Nephron (organoid): Measurements from ENCODE around the gene TOX3.
A peak's percentile ranks its signal among the peaks of the same experiment; 100 is the strongest.

Experiments used
- H3K27ac Mint-ChIP-seq, 3 experiments: 2 replicates each; pipeline ENCODE4 v1.8.0; 2020; ENCODE audit warnings: mixed read lengths in 3 of 3, mild to moderate bottlenecking in 2 of 3, moderate library complexity in 1 of 3
- H3K27me3 Mint-ChIP-seq: 2 replicates; pipeline ENCODE4 v1.8.0; 2021; ENCODE audit warnings: low read depth, mild to moderate bottlenecking, moderate library complexity, mixed read lengths
- H3K36me3 Mint-ChIP-seq: 2 replicates; pipeline ENCODE4 v1.8.0; 2020; ENCODE audit warnings: low read depth, mixed read lengths
- H3K4me1 Mint-ChIP-seq: 2 replicates; pipeline ENCODE4 v1.8.0; 2020; ENCODE audit warnings: mixed read lengths
- H3K4me3 Mint-ChIP-seq, 3 experiments: 2 replicates each; pipeline ENCODE4 v1.8.0; 2020; ENCODE audit warnings: mild to moderate bottlenecking in 3 of 3, mixed read lengths in 3 of 3, moderate library complexity in 2 of 3
- H3K9me3 Mint-ChIP-seq: 2 replicates; pipeline ENCODE4 v1.8.0; 2020; ENCODE audit warnings: mixed read lengths
- CTCF ChIP-seq, 3 experiments: fragments of 200-600 bp; sonication (generic); IDR thresholded peaks; one replicate each; pipeline ENCODE4 v1.5.0; 2021; ENCODE audit warnings: antibody characterized with exemption in 3 of 3; ENCODE audit not compliant: unreplicated experiment in 3 of 3

TOX3 gene

GRCh38 chr16:52584354-52585320, 37.7 kb upstream of the TOX3 start:
- TF ChIP-seq CTCF (IDR thresholded peaks at IDR 0.05; ENCODE audit: unreplicated experiment in 3 of 3), result no peak

DNA sequence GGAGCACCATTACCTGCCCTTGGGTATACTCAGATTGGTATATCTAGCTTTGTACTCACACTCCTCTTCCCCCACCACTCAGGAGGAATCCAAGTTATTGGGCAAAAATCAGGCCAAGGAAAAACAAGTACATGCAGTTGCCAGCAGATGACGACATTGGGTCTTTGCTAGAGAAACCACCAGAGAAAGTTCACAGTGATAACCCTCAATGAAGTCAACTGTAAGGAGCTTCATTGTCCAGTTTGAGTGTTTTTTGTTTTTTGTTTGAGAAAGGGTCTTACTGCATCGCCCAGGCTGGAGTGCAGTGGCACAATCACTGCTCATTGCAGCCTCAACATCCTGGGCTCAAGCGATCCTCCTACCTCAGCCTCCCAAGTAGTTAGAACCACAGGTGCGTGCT, 34.6 kb upstream of the TOX3 start:
- H3K4me3 Mint-ChIP-seq, result no peak overlapping the region
- H3K27ac Mint-ChIP-seq, result no peak overlapping the region
- no peaks in the 10 kb centered on the region for H3K36me3 Mint-ChIP-seq
- no peaks in the 10 kb centered on the region for H3K4me1 Mint-ChIP-seq
- no peaks in the 10 kb centered on the region for H3K9me3 Mint-ChIP-seq
- peaks cover 9% of the 10 kb centered on the region for H3K27me3 Mint-ChIP-seq
- TF ChIP-seq CTCF (IDR thresholded peaks at IDR 0.05; ENCODE audit: unreplicated experiment in 3 of 3), result no peak

More at GRCh38 chr16:52584354-52585320, 37.7 kb upstream of the TOX3 start:
- H3K9me3 Mint-ChIP-seq, result no peaks in the 10 kb centered on the region
- H3K27ac Mint-ChIP-seq, result no peak overlapping the region
- H3K36me3 Mint-ChIP-seq, result no peaks in the 10 kb centered on the region
- no peaks in the 10 kb centered on the region for H3K4me1 Mint-ChIP-seq
- H3K27me3 Mint-ChIP-seq, result peaks cover 18% of the 10 kb centered on the region
- H3K4me3 Mint-ChIP-seq, result no peak overlapping the region

GRCh38 chr16:52580488-52580887, 33.5 kb upstream of the TOX3 start:
- Mint-ChIP-seq H3K4me3 (no peak overlapping the region), H3K27ac (no peak overlapping the region), H3K4me1 (no peaks in the 10 kb centered on the region), H3K36me3 (no peaks in the 10 kb centered on the region), H3K9me3 (no peaks in the 10 kb centered on the region), H3K27me3 (peaks cover 7% of the 10 kb centered on the region)
- TF ChIP-seq CTCF (IDR thresholded peaks at IDR 0.05; ENCODE audit: unreplicated experiment in 3 of 3), result no peak

GRCh38 chr16:52578829-52579498, 32.0 kb upstream of the TOX3 start:
- no peaks in the 10 kb centered on the region for H3K4me1 Mint-ChIP-seq
- H3K4me3 Mint-ChIP-seq, result no peak overlapping the region
- H3K9me3 Mint-ChIP-seq, result no peaks in the 10 kb centered on the region
- no peak overlapping the region for H3K27ac Mint-ChIP-seq
- H3K27me3 Mint-ChIP-seq, result peaks cover 5% of the 10 kb centered on the region
- H3K36me3 Mint-ChIP-seq, result no peaks in the 10 kb centered on the region
- no peak for TF ChIP-seq CTCF (IDR thresholded peaks at IDR 0.05; ENCODE audit: unreplicated experiment in 3 of 3)

GRCh38 chr16:52578007-52578828, 31.3 kb upstream of the TOX3 start:
- Mint-ChIP-seq H3K4me1 (no peaks in the 10 kb centered on the region), H3K36me3 (no peaks in the 10 kb centered on the region), H3K9me3 (no peaks in the 10 kb centered on the region), H3K4me3 (no peak overlapping the region), H3K27ac (peak overlapping the region in 1 of 3 experiments; percentile 38), H3K27me3 (no peaks in the 10 kb centered on the region)
- TF ChIP-seq CTCF (IDR thresholded peaks at IDR 0.05; ENCODE audit: unreplicated experiment in 3 of 3), result no peak
